HCEC 1CT (cell line): ENCODE measurements around the gene MEF2B.
A peak's percentile ranks its signal among the peaks of the same experiment; 100 is the strongest.

Source experiments
- DNase-seq: peaks from one replicate; pipeline ENCODE4 v3.0.0-alpha.2; 2017

Gene MEF2B

GRCh38 chr19:19170053-19170872, at the start of gene MEF2B:
TSS of gene MEF2B (minus strand) at chr19:19170263. CDS start at chr19:19150735, 19,528 bp downstream.
- no peak for DNase-seq

GRCh38 chr19:19218911-19219310, 48.8 kb upstream of the MEF2B start:
- no peak for DNase-seq

GRCh38 chr19:19217099-19217498, 47.0 kb upstream of the MEF2B start:
- DNase-seq: peak; percentile 26

GRCh38 chr19:19215792-19216191, 45.7 kb upstream of the MEF2B start:
- DNase-seq: no peak

DNA sequence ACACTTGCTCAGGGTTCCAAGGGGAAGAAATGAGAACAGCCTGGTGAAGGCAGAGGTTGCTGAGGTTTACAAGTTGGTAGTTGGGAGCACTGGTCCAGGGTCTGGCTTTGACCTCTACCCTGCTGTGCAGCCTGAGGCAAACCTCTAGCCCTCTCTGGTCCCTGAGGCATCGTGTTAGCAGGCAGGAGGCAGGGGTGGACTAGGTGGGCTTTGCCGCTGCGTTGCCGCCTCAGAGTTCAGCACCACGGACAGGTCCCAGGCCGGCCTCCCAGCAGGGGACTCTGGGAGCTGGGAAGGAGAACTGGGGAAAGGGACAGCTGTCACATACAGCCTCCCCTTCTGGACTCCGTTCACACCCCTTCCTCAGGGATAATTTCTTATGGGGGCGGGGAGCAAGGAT, 44.8 kb upstream of the MEF2B start:
- DNase-seq: no peak

DNA sequence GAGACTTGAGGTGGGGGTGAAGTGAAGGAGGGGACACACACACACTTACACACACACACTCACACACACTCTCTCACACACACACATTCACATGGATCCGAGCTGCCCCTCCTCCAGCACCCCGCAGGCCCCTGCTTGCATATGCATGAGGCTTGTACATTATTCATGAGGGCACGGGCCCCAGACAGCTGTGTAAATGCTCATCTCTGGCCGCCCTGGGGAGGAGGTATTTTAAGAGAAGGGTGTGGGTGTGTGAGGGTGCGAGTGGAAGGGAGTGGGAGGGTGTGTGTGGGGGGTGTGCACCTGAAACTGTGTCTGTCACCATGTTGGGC, 44.1 kb upstream of the MEF2B start:
- DNase-seq: no peak

- no peak for DNase-seq
Observed at GRCh38 chr19:19213426-19214158, 43.5 kb upstream of the MEF2B start.

- DNase-seq: no peak
Observed at GRCh38 chr19:19212916-19213315, 42.9 kb upstream of the MEF2B start.

DNA sequence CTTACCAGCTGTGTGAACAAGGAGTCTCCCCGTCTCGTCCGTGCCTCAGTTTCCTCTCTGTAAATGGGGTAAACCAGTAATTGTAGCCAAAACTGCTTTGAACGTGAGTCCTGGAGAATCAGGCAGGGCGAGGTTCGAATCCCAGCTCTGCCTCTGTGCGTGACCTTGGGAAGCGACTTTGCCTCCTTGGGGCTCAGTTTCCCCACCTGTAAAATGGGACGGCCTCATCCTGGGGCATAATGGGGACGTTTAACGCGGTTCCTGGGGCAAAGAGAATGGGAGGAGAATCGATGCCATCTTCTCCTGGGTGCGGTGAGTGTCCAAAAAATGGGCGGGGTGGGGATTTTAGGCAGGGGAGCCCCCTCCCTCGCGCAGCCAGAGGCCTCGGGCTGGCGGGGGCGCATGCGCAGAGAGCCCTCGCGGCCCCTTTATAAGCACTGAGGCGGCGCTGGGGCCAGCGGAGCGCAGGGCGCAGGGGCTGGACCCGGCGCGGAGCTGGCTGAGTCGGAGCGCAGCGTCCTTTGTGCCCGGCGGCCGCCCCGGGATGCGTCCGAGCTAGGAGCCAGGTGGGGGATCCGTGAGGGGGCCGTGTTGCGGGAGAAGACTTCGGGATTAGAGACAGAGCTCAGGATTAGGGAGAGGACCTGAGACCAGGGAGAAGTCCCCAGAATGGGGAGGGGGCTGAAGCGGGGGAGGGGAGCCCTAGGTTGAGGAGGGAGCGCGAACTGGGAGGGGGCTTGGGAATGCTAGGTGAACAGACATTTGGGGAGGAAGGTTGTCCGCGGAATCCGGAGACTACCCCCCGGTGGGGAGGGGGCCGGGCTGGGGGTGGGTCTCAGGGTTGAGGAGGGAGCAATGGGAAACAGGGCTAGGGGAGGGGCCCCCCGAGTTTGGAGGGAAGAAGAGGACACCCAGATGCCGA, 41.7 kb upstream of the MEF2B start, which contains the start of gene NCAN:
NCAN (plus strand) TSS at position 460 of the 922 bp plus-strand sequence. CDS start 4,996 bp downstream, outside the sequence.
- no peak for DNase-seq

GRCh38 chr19:19209372-19209771, 39.3 kb upstream of the MEF2B start:
- DNase-seq: no peak

- DNase-seq: no peak
Observed at GRCh38 chr19:19207637-19208572, 37.8 kb upstream of the MEF2B start.

GRCh38 chr19:19206938-19207337, 36.9 kb upstream of the MEF2B start:
- no peak for DNase-seq

DNA sequence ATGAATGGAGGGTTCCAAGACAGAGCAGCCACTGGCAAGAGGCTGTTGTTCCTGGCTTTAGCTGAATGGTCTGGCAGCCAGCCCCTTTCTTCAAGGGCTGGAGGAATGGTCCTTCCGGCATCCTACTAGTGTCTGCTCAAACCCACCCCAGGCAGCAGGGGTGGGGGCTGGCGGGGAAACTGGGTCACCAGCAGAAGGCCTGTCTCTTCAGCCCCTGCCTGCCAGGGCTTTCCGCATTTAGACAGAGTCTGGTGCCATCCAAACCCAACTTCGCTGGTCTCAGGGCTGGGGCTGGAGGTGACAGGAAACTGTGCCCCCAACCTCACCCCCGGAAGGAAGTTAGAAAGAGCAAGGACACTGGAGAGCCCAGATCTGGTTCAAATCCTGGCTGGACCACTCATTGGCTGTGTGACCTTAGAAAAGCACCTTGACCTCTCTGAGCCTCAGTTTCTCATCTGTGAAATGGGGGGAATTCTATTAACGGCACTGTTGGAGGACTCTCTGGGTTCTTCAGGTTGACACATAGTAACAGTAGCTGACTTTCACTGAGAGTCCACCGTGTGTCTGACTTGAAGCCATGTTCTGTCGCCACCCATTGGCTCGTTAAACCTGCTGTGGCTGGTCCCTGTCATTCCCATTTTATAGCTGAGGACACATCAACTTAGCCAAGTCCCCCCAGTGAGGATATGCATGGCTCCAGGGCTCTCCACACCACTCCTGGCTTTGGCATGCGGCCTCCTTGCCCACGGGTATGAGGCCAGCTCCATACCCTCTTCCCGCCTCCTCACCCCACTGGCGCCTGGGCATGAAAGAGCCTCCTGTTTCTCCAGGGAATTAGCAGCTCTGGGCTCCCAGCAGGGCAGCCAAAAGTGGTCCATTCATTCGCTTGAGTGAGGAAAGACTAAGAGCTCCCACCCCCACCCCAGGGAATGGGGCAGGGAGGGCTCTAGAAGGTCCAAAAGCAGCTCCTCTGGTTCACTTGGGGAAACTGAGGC, 35.6 kb upstream of the MEF2B start:
- no peak for DNase-seq

DNA sequence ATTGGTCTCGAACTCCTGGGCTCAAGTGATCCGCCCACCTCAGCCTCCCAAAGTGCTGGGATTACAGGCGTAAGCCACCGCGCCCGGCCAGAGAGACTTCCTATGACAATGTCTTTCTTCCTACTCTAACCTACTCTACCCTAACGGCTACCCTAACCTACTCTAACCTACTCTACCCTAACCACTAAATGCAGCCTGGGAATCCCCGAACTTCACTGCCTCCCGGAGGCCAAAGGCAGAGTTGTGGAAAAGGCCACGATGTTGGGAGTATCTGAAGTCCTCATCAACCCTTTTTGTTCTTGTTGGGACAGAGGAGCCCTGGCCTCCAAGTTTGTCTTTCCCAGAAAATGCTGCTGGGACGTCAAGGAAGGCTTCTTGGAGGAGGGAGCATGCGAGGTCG, 34.1 kb upstream of the MEF2B start:
- no peak for DNase-seq

DNA sequence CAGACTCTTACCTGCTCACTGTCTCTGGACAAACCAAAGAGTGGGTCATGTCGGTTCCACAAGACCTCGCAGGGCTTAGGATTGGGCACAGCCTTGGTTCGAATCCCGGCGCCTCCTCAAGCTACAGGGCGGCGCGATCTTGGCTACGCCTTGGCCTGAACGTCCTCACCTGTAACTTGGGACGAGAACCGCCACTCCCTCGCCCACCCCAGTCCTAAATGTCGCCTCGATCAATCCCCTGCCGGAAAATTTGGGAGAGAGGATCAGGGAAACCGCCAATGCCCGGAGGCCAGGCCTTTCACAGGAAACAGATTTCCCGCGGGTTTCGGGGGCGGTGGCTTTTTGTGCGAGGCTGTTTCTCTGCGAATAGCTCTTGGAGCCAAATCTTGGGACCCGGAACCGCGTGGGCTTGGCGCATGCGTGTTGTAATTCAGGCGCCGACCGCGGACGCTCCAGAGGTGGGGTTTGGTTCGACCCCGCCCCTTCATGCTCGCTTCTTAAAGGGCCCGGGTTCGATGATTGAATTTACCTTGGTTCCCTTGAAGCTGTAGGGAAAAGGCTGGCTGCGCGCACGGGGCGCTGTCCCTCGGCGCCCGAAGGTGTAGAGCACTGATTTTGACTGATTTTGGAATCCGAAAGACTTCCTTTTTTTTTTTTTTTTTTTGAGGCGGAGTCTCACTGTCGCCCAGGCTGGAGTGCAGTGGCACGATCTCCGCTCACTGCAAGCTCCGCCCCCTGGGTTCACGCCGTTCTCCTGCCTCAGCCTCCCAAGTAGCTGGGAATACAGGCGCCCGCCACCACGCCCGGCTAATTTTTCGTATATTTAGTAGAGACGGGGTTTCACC, 33.2 kb upstream of the MEF2B start, which contains the start of gene NR2C2AP:
NR2C2AP (minus strand) TSS at position 403 of the 845 bp plus-strand sequence; CDS start at position 49, 354 bp downstream.
- peak; percentile 88 for DNase-seq

DNA sequence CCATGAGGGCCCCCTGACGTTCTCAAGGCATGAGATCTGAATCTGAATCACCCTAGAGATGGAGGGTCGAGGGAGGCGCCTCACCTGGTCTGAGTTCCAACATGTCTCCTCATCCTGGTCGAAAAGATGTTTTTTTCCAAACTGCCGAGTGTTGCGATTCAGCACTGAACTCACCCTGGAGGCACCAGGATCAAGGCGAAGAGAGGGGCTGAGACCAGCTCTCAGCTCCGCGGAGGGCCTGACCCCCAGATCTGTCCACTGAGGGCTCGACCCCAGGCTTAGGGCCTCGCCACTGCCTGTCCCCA, 32.6 kb upstream of the MEF2B start:
- no peak for DNase-seq

DNA sequence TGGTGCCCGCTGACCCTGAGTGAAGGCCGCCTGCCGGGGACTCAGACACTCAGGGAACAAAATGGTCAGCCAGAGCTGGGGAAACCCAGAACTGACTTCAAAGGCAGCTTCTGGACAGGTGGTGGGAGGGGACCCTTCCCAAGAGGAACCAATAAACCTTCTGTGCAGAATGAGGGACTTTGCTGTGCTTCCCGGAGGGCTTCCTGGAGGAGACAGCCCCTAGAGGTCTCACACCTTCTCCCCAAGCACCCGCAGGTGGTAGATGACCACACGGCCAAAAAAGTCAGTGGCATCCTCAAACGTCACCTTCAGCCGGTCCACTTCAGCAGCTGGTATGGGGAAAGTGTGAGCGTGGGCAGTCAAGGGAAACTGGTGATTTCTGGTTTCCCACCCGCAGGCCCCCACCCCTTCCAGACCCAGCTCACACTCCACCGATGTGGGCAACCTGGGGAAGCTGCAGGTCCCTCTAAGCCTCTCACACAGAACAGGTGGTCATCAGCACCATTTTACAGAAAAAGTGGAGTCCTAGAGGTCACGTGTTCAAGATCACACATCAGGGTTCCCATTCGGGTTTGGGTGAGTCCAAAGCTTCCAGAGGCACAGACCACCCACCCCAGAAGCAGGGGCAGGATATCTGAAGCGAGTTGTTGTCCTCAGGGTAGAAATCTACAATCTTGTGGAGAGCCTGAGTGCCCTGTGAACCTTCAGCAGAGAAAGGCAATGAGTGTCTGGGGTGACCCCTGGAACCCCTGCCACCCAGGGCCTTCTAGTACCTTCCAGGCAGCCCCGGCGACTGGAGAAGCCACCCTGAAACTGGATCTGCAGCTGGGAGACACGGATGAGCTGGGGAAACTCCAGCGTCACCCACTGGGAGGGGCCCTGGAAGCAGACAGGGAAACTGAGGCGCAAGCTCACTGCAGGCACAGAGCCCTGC, 31.9 kb upstream of the MEF2B start:
- DNase-seq: no peak

GRCh38 chr19:19193926-19194325, 23.9 kb upstream of the MEF2B start:
- DNase-seq: no peak
